K562 (cell line): Measurements from ENCODE around the gene TIMM23. TPM values are rescaled to one million over a fixed set of nuclear protein-coding genes. Genes with fewer than 3 reads are reported as not detected.
A peak's percentile ranks its signal among the peaks of the same experiment; 100 is the strongest.

Experiments used
- ATAC-seq: fragments of 200-7000 bp; cut with Tn5 transposase; 3 replicates; pipeline ENCODE4 v1.9.1; 2020; ENCODE audit warnings: moderate library complexity
- BruUV-seq: library from RNA; stranded (reverse); fragments of 400-500 nt; replicated peaks from 2 replicates; lab custom pipeline; 2021; lab: Mats Ljungman, UMichigan
- CTCF ChIA-PET: fragments of 300-600 bp; formaldehyde crosslinking; extraction: SDS; loops from one replicate; lab custom pipeline; 2021; ENCODE audit warnings: low intra/inter-chr PET ratio; lab: Yijun Ruan, JAX
- POLR2A ChIA-PET: fragments of 300-600, 350-650 bp; sonication (Branson Sonifier 250); formaldehyde crosslinking; extraction: SDS; loops from one replicate; lab custom pipeline; 2021; ENCODE audit warnings: antibody characterized with exemption, inconsistent platforms; lab: Yijun Ruan, JAX
- DNase-seq, 4 experiments: peaks; one replicate each; pipeline versions ENCODE4 v3.0.0 to v3.0.0-alpha.2; 2011 to 2018; ENCODE audit warnings: low spot score in 3 of 4, mixed read lengths in 3 of 4; ENCODE audit errors: extremely low read depth in 1 of 4
- FAIRE-seq: peaks from 2 replicates; lab custom pipeline; 2011; peaks lifted over from hg19 to GRCh38; lab: Jason Lieb, UNC
- H2AFZ ChIP-seq: 2 replicates; pipeline ENCODE4 v1.6.0; 2011; ENCODE audit warnings: low read depth, low read length, control low read depth, inconsistent platforms
- H3K27ac ChIP-seq: fragments of 200-600 bp; 3 replicates; pipeline ENCODE4 v1.8.0; 2011; ENCODE audit warnings: low read depth, mild to moderate bottlenecking, control low read depth, inconsistent platforms, low read length, moderate library complexity, mixed read lengths; ENCODE audit errors: extremely low read depth
- H3K27me3 ChIP-seq, 2 experiments: fragments of 300-600 bp in 1 of 2; 2 replicates in 1 of 2; 3 replicates in 1 of 2; pipeline versions ENCODE4 v1.6.0 to v1.8.0; 2011; ENCODE audit warnings: inconsistent platforms in 2 of 2, low read length in 2 of 2, mild to moderate bottlenecking in 1 of 2, mixed read lengths in 1 of 2, moderate library complexity in 1 of 2; ENCODE audit not compliant: control insufficient read depth in 2 of 2, insufficient read depth in 2 of 2
- H3K36me3 ChIP-seq: fragments of 300-600 bp; 3 replicates; pipeline ENCODE4 v1.8.0; 2011; ENCODE audit warnings: mild to moderate bottlenecking, low read length, inconsistent platforms; ENCODE audit not compliant: control insufficient read depth, insufficient read depth
- H3K4me1 ChIP-seq, 2 experiments: fragments of 200-600 bp in 1 of 2; replicated peaks in 1 of 2; 2 replicates in 1 of 2; 3 replicates in 1 of 2; pipeline versions ENCODE4 v1.5.1 to v1.8.0; 2011; ENCODE audit warnings: inconsistent platforms in 2 of 2, low read length in 2 of 2, mild to moderate bottlenecking in 1 of 2, mixed read lengths in 1 of 2, moderate library complexity in 1 of 2; ENCODE audit not compliant: control insufficient read depth in 2 of 2, insufficient read depth in 2 of 2
- H3K4me2 ChIP-seq: 2 replicates; pipeline ENCODE4 v1.6.1; 2011; ENCODE audit warnings: low read length, control low read depth, inconsistent platforms, mixed read lengths; ENCODE audit not compliant: insufficient read depth
- H3K4me3 ChIP-seq: fragments of 200-600 bp; sonication (generic), shearing (Covaris generic); 2 replicates; pipeline ENCODE4 v1.5.1; 2016; ENCODE audit warnings: control low read depth, inconsistent platforms
- H3K79me2 ChIP-seq: fragments of 200-600 bp; 3 replicates; pipeline ENCODE4 v1.8.0; 2011; ENCODE audit warnings: low read length, inconsistent platforms; ENCODE audit not compliant: control insufficient read depth, insufficient read depth
- H3K9ac ChIP-seq, 2 experiments: 2 replicates each; pipeline versions ENCODE4 v1.6.0 to v1.6.1; 2011; ENCODE audit warnings: low read depth in 2 of 2, low read length in 2 of 2, control low read depth in 1 of 2, inconsistent platforms in 1 of 2, mild to moderate bottlenecking in 1 of 2, mixed read lengths in 1 of 2; ENCODE audit not compliant: insufficient read depth in 1 of 2
- H3K9me1 ChIP-seq: one replicate; pipeline ENCODE4 v1.6.0; 2011; ENCODE audit warnings: inconsistent platforms, mild to moderate bottlenecking, low read length, moderate library complexity; ENCODE audit not compliant: control insufficient read depth, insufficient read depth
- H3K9me3 ChIP-seq: replicated peaks from 2 replicates; pipeline ENCODE4 v1.5.1; 2011; ENCODE audit warnings: low read depth, low read length, inconsistent platforms; ENCODE audit not compliant: control insufficient read depth, insufficient read depth
- H4K20me1 ChIP-seq: replicated peaks from 2 replicates; pipeline ENCODE4 v1.6.1; 2011; ENCODE audit warnings: low read length, inconsistent platforms, mixed read lengths; ENCODE audit not compliant: control insufficient read depth, insufficient read depth
- BRD9 ChIP-seq: fragments of 450-650 bp; IDR thresholded peaks from 2 replicates; pipeline ENCODE4 v1.6.1; 2018; ENCODE audit warnings: low read depth; ENCODE audit not compliant: partially characterized antibody
- CTBP1 ChIP-seq: fragments of 450-650 bp; IDR thresholded peaks from 2 replicates; pipeline ENCODE4 v1.6.1; 2016; ENCODE audit warnings: borderline replicate concordance
- DNMT1 ChIP-seq: fragments of 450-650 bp; IDR thresholded peaks from 2 replicates; pipeline ENCODE4 v1.6.1; 2016; ENCODE audit warnings: antibody characterized with exemption, mild to moderate bottlenecking
- FIP1L1 ChIP-seq: fragments of 200-400 bp; formaldehyde crosslinking; IDR thresholded peaks from 2 replicates; pipeline ENCODE4 v1.6.1; 2018; ENCODE audit warnings: mild to moderate bottlenecking, low read depth, low read length; ENCODE audit not compliant: poor library complexity, severe bottlenecking
- HNRNPH1 ChIP-seq: fragments of 200-400 bp; formaldehyde crosslinking; optimal IDR thresholded peaks from 2 replicates; pipeline ENCODE3; 2017; ENCODE audit warnings: low read depth, mild to moderate bottlenecking, low read length, moderate library complexity
- NFRKB ChIP-seq: fragments of 450-650 bp; IDR thresholded peaks from 2 replicates; pipeline ENCODE4 v1.6.1; 2016; ENCODE audit warnings: low read depth
- SAFB ChIP-seq: fragments of 200-400 bp; formaldehyde crosslinking; IDR thresholded peaks from 2 replicates; pipeline ENCODE4 v1.6.1; 2017; ENCODE audit warnings: low read depth, low read length, borderline replicate concordance
- SOX6 ChIP-seq: fragments of 450-650 bp; IDR thresholded peaks from 2 replicates; pipeline ENCODE4 v1.6.1; 2014; ENCODE audit warnings: mild to moderate bottlenecking
- SRSF1 ChIP-seq: fragments of 200-400 bp; formaldehyde crosslinking; IDR thresholded peaks from 2 replicates; pipeline ENCODE4 v1.6.1; 2017; ENCODE audit warnings: mild to moderate bottlenecking, low read depth, low read length, moderate library complexity
- ZC3H11A ChIP-seq: IDR thresholded peaks from 2 replicates; pipeline ENCODE4 v1.6.1; 2012; ENCODE audit warnings: low read depth, low read length, improper control_type of control experiment
- ZNF174 ChIP-seq: fragments of 250-450 bp; sonication (Bioruptor Pico); IDR thresholded peaks from 2 replicates; pipeline ENCODE4 v1.4.0; 2020; ENCODE audit warnings: mild to moderate bottlenecking
- ZNF41 ChIP-seq: fragments of 250-450 bp; sonication (Bioruptor Pico); conservative IDR thresholded peaks from 2 replicates; pipeline ENCODE4 v1.4.0; 2020; ENCODE audit warnings: mild to moderate bottlenecking
- ZNF57 ChIP-seq: fragments of 450-650 bp; formaldehyde crosslinking; IDR thresholded peaks from 2 replicates; pipeline ENCODE4 v1.4.0; 2020; ENCODE audit warnings: mild to moderate bottlenecking, moderate library complexity
- ZSCAN29 ChIP-seq: fragments of 450-650 bp; IDR thresholded peaks from 2 replicates; pipeline ENCODE4 v1.6.1; 2017
- WGBS: fragments of 100-300 bp; shearing (Covaris generic); methylation state at CpG from one replicate; pipeline ENCODE4 v1.1.6; 2016; ENCODE audit warnings: low coverage, mixed read lengths; ENCODE audit not compliant: insufficient coverage; ENCODE audit errors: missing lambda C conversion rate; 5-methylcytosine and 5-hydroxymethylcytosine counted together
- in situ Hi-C: fragments of 300-500 bp; cut with MboI; formaldehyde crosslinking; loops from 4 replicates; pipeline ENCODE4 v1.15.0; 2018; ENCODE audit warnings: inconsistent platforms, mixed read lengths
- intact Hi-C: fragments of 100-400 bp; cut with micrococcal nuclease; formaldehyde crosslinking; loops from 2 replicates; pipeline ENCODE4 v1.14.2; 2022
- polyA plus RNA-seq, 8 experiments: library from polyadenylated mRNA; depleted of rRNA in 4 of 8; stranded (reverse) in 5 of 8; unstranded in 3 of 8; fragments of >200 nt; fragmentation: Nextera tagmentation in 2 of 8; fragmentation: Illumina TruSeq in 1 of 8; extraction: Ambion mirVana in 2 of 8; extraction: Trizol in 1 of 8; gene quantifications; 2 replicates each; pipeline versions ENCODE4 v1.2.1 to v1.2.3, GENCODE V29; 2011 to 2014; ENCODE audit warnings: inconsistent platforms in 1 of 8, missing spikeins in 1 of 8
- total RNA-seq, 7 experiments: library from RNA; depleted of rRNA in 6 of 7; stranded (reverse); fragments of >200 nt in 6 of 7; fragmentation: Illumina TruSeq in 2 of 7; extraction: Trizol in 2 of 7; gene quantifications; 2 replicates each; pipeline versions ENCODE4 v1.2.1 to v1.2.3, GENCODE V29; 2011 to 2021; ENCODE audit warnings: low replicate concordance in 1 of 7
- TF ChIP-seq, protein P1 (sequence below): fragments of 450-650 bp; formaldehyde crosslinking; IDR thresholded peaks from 2 replicates; pipeline ENCODE4 v1.4.0; 2022; ENCODE audit warnings: missing genetic modification characterization
- TF ChIP-seq, protein P2 (sequence below), 2 experiments: fragments of 450-650 bp in 1 of 2; sonication (generic) in 1 of 2; formaldehyde crosslinking in 1 of 2; IDR thresholded peaks in 1 of 2; conservative IDR thresholded peaks in 1 of 2; 2 replicates each; pipeline versions ENCODE4 v1.6.1 to v1.8.1; 2016 to 2023; ENCODE audit warnings: mild to moderate bottlenecking in 2 of 2, moderate library complexity in 2 of 2, inconsistent platforms in 1 of 2, missing genetic modification reagents in 1 of 2
- TF ChIP-seq, protein P3 (sequence below): fragments of 250-450 bp; sonication (Bioruptor Pico); IDR thresholded peaks from 2 replicates; pipeline ENCODE4 v1.8.0; 2022; ENCODE audit warnings: moderate library complexity, mild to moderate bottlenecking, inconsistent platforms

Gene TIMM23
- total and polyA plus RNA-seq, 9 of the 15 experiments (the other 6 are each of a cell fraction or from before 2014, with no cell fraction given): 148 to 280 (median 183) TPM

DNA sequence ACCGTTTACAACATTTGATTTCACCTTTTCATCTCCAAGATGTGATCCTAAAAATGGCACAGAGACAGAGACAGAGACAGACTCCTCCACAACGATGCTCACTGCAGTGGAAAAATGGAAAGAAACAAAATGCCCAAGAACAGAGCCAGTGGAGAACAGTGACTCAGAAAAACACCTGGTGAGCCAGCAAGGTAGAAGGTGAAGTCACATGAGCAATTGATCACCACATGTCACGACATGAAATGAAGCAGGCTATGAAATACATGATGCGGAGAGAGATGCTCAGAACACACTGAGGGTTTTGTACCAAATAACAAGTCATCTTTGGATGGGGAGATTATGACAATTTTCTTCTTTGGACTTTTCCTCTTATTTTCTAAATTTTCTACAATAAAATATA is 70.2 kb downstream of the TIMM23 start:
- Histone ChIP-seq H3K9ac (no peak overlapping the region), H3K9me1 (no peaks in the 10 kb centered on the region), H4K20me1 (no peaks in the 10 kb centered on the region), H2AFZ (0 out of 2 replicates have a peak overlapping the region, but pooled peaks have one; percentile 45), H3K27me3 (no peaks in the 10 kb centered on the region), H3K27ac (no peak overlapping the region), H3K9me3 (no peaks in the 10 kb centered on the region), H3K79me2 (no peaks in the 10 kb centered on the region), H3K36me3 (no peaks in the 10 kb centered on the region), H3K4me2 (no peak overlapping the region), H3K4me3 (no peak overlapping the region), H3K4me1 (no peaks in the 10 kb centered on the region; a peak in 1 of 5 replicates)
- POLR2A ChIA-PET: interaction anchor here (1.0 to 1.3 kb wide), 4 partner anchors 9 to 36 kb away, joined by 4 to 6 read pairs (median 4); partner anchors contain the start of gene NCOA4
- TF ChIP-seq, protein P1, sequence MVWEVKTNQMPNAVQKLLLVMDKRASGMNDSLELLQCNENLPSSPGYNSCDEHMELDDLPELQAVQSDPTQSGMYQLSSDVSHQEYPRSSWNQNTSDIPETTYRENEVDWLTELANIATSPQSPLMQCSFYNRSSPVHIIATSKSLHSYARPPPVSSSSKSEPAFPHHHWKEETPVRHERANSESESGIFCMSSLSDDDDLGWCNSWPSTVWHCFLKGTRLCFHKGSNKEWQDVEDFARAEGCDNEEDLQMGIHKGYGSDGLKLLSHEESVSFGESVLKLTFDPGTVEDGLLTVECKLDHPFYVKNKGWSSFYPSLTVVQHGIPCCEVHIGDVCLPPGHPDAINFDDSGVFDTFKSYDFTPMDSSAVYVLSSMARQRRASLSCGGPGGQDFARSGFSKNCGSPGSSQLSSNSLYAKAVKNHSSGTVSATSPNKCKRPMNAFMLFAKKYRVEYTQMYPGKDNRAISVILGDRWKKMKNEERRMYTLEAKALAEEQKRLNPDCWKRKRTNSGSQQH (CRISPR knock-in tag): no peak
- TF ChIP-seq SRSF1: no peak
- TF ChIP-seq ZNF174 (CRISPR knock-in tag): no peak
- TF ChIP-seq SAFB: no peak
- TF ChIP-seq CTBP1: no peak
- TF ChIP-seq ZC3H11A: no peak
- no peak for TF ChIP-seq SOX6
- no peak for TF ChIP-seq HNRNPH1
- TF ChIP-seq BRD9: no peak
- TF ChIP-seq ZSCAN29: no peak
- no peak for TF ChIP-seq NFRKB
- TF ChIP-seq ZNF57 (CRISPR knock-in tag): no peak
- TF ChIP-seq DNMT1: no peak
- no peak for TF ChIP-seq FIP1L1
- TF ChIP-seq, protein P2, sequence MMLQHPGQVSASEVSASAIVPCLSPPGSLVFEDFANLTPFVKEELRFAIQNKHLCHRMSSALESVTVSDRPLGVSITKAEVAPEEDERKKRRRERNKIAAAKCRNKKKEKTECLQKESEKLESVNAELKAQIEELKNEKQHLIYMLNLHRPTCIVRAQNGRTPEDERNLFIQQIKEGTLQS (IDR thresholded peaks at IDR 0.05): no peak
- TF ChIP-seq, protein P2 (CRISPR knock-in tag; conservative IDR thresholded peaks at IDR 0.05): no peak
- no peak for TF ChIP-seq ZNF41
- TF ChIP-seq, protein P3, sequence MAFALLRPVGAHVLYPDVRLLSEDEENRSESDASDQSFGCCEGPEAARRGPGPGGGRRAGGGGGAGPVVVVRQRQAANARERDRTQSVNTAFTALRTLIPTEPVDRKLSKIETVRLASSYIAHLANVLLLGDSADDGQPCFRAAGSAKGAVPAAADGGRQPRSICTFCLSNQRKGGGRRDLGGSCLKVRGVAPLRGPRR (CRISPR knock-in tag): no peak
- in situ Hi-C loops: no loop called here
- FAIRE-seq: no peak
- 20% methylated on average over 4 of the region's 4 CpGs for WGBS
- DNase-seq: no peak
- CTCF ChIA-PET: no interaction called here
- intact Hi-C loops: no loop called here
- ATAC-seq: no peak
- BruUV-seq: no TSS peak
